ENCODE measurements around the gene SPC25. TPM values are rescaled to one million over a fixed set of nuclear protein-coding genes. Genes with fewer than 3 reads are reported as not detected.

SPC25 gene
- total and polyA plus RNA-seq, 2 experiments from 2014 or later: 23.4 to 72.7 TPM

GRCh38 chr2:168930242-168930641, 40.0 kb upstream of the SPC25 start (continued):
- TF ChIP-seq ETS1 (IDR thresholded peaks at IDR 0.05): no peak

- peaks cover 7% of the 10 kb centered on the region; the same call in 2 of the 3 replicates for H3K4me1 Mint-ChIP-seq
- H3K4me3 Mint-ChIP-seq: no peak overlapping the region
- no peaks in the 10 kb centered on the region for H3K36me3 Mint-ChIP-seq (ENCODE audit: low read depth)
- 0 out of 3 replicates have a peak, but pooled peaks cover 3% of the 10 kb centered on the region for H3K9me3 Mint-ChIP-seq
- Histone ChIP-seq H3K36me3 (ENCODE audit: insufficient read depth) (no peaks in the 10 kb centered on the region), H3K4me3 (no peak overlapping the region), H3K4me1 (ENCODE audit: insufficient read depth) (peaks cover 6% of the 10 kb centered on the region; the same call in 1 of the 2 replicates), H3K27me3 (ENCODE audit: insufficient read depth) (no peaks in the 10 kb centered on the region), H3K27ac (ENCODE audit: low read depth) (no peak overlapping the region), H3K4me2 (no peak overlapping the region), H3K9me2 (ENCODE audit: insufficient read depth) (no peaks in the 10 kb centered on the region), H3K79me2 (replicated peaks; ENCODE audit: insufficient read depth) (no peaks in the 10 kb centered on the region), H2AFZ (no peak overlapping the region), H4K20me1 (replicated peaks; ENCODE audit: insufficient read depth) (no peaks in the 10 kb centered on the region), H3F3A (replicated peaks; ENCODE audit: low read depth) (no peaks in the 10 kb centered on the region)
- TF ChIP-seq ETS1 (IDR thresholded peaks at IDR 0.05): no peak
- no peak for ATAC-seq
- no peaks in the 10 kb centered on the region for H3K27me3 Mint-ChIP-seq (ENCODE audit: insufficient read depth, low read depth, poor library complexity)
- H3K27ac Mint-ChIP-seq: no peak overlapping the region
- no peak for DNase-seq (ENCODE audit: low spot score)
Observed at GRCh38 chr2:168929031-168929430, 38.8 kb upstream of the SPC25 start.

DNA sequence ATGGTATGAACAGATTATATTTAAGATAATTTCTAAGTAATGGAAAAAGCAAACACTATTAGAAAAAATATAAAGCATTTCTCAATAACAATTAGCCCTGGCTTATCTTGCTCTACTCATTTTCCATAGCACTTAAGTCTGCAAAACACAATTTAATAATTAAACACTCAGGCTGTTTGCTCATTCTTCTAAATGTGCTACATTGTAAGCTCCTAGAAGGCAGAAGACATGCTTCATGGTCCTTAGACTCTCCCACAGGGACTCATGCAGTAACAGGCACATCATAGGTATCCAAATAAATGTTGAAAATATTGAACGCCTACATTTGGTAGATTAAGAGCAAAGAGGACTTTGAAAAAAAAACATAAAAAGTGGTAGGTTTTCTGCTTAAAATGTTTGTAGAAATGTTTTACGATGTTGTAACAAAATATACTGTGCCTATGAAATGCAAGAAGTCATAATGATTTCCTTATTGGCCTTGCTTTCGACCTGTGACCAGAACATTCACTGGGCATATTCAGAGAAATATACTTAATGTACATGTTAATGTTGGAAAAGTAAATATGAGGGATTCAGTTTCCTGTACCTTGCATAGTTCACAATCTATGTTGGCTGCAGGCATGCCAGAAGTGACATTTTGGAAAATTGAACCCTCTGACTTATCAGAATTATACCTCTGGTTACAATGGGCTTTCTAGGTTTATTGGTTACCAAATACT, 38.0 kb upstream of the SPC25 start:
- 0 out of 3 replicates have a peak, but pooled peaks cover 3% of the 10 kb centered on the region for H3K9me3 Mint-ChIP-seq
- Histone ChIP-seq H3K4me3 (no peak overlapping the region), H3K27ac (ENCODE audit: low read depth) (no peak overlapping the region), H2AFZ (no peak overlapping the region), H3K36me3 (ENCODE audit: insufficient read depth) (no peaks in the 10 kb centered on the region), H3K4me1 (ENCODE audit: insufficient read depth) (peaks cover 6% of the 10 kb centered on the region; the same call in 1 of the 2 replicates), H3F3A (replicated peaks; ENCODE audit: low read depth) (no peaks in the 10 kb centered on the region), H3K79me2 (replicated peaks; ENCODE audit: insufficient read depth) (no peaks in the 10 kb centered on the region), H3K27me3 (ENCODE audit: insufficient read depth) (no peaks in the 10 kb centered on the region), H3K9me2 (ENCODE audit: insufficient read depth) (no peaks in the 10 kb centered on the region), H4K20me1 (replicated peaks; ENCODE audit: insufficient read depth) (no peaks in the 10 kb centered on the region), H3K4me2 (no peak overlapping the region)
- H3K4me3 Mint-ChIP-seq: no peak overlapping the region
- ATAC-seq (no peak), DNase-seq (ENCODE audit: low spot score) (no peak)
- H3K4me1 Mint-ChIP-seq: peaks cover 7% of the 10 kb centered on the region; the same call in 2 of the 3 replicates
- no peaks in the 10 kb centered on the region for H3K36me3 Mint-ChIP-seq (ENCODE audit: low read depth)
- no peaks in the 10 kb centered on the region for H3K27me3 Mint-ChIP-seq (ENCODE audit: insufficient read depth, low read depth, poor library complexity)
- no peak overlapping the region for H3K27ac Mint-ChIP-seq
- TF ChIP-seq EZH2 (IDR thresholded peaks at IDR 0.05; ENCODE audit: low read depth, unreplicated experiment): no peak
- TF ChIP-seq STAT1 (IDR thresholded peaks at IDR 0.05; ENCODE audit: unreplicated experiment): no peak
- no peak for TF ChIP-seq POLR2AphosphoS5 (IDR thresholded peaks at IDR 0.05; ENCODE audit: low read depth)
- TF ChIP-seq EZH2phosphoT487 (IDR thresholded peaks at IDR 0.05; ENCODE audit: unreplicated experiment): no peak
- TF ChIP-seq CTCF (conservative IDR thresholded peaks at IDR 0.05; ENCODE audit: low read depth in 2 of 2): no peak
- TF ChIP-seq REST (IDR thresholded peaks at IDR 0.05; ENCODE audit: unreplicated experiment): no peak
- no peak for TF ChIP-seq CREB1 (CRISPR knock-in tag; IDR thresholded peaks at IDR 0.05; ENCODE audit: low read depth)
- TF ChIP-seq ZNF331 (CRISPR knock-in tag; IDR thresholded peaks at IDR 0.05; ENCODE audit: low read depth): no peak
- TF ChIP-seq ETS1 (IDR thresholded peaks at IDR 0.05): no peak
- TF ChIP-seq NANOG (IDR thresholded peaks at IDR 0.05; ENCODE audit: borderline replicate concordance): no peak
- no peak for TF ChIP-seq ZNF114 (CRISPR knock-in tag; IDR thresholded peaks at IDR 0.05)
